Measurements from ENCODE around the gene SULT6B1.

SULT6B1 gene

DNA sequence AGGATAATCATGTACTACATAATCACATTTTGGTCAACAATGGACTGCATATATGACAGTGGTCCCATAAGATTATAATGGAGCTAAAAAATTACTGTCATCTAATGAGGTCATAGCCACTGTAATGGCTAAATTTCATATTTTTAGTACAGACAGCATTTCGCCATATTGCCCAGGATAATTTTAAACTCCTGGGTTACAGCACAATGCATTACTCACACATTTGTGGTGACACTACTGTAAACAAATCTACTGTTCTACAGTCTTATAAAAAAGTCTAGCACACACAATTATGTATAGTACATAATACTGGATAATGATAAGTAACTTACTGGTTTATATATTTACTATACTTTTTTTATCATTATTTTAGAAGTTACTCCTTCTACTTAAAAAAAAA is 44.5 kb downstream of the SULT6B1 start:
- no peak for DNase-seq (ENCODE audit: low spot score)
- Histone ChIP-seq H3K4me3 (ENCODE audit: severe bottlenecking) (no peak overlapping the region), H3K9me3 (ENCODE audit: severe bottlenecking) (no peaks in the 10 kb centered on the region), H3K36me3 (ENCODE audit: low read depth) (peaks cover 83% of the 10 kb centered on the region), H3K4me1 (ENCODE audit: insufficient read depth, poor library complexity, severe bottlenecking) (no peaks in the 10 kb centered on the region), H3K27me3 (ENCODE audit: insufficient read depth, poor library complexity, severe bottlenecking) (no peaks in the 10 kb centered on the region), H3K27ac (ENCODE audit: poor library complexity, severe bottlenecking) (no peak overlapping the region)
- TF ChIP-seq, protein P1, sequence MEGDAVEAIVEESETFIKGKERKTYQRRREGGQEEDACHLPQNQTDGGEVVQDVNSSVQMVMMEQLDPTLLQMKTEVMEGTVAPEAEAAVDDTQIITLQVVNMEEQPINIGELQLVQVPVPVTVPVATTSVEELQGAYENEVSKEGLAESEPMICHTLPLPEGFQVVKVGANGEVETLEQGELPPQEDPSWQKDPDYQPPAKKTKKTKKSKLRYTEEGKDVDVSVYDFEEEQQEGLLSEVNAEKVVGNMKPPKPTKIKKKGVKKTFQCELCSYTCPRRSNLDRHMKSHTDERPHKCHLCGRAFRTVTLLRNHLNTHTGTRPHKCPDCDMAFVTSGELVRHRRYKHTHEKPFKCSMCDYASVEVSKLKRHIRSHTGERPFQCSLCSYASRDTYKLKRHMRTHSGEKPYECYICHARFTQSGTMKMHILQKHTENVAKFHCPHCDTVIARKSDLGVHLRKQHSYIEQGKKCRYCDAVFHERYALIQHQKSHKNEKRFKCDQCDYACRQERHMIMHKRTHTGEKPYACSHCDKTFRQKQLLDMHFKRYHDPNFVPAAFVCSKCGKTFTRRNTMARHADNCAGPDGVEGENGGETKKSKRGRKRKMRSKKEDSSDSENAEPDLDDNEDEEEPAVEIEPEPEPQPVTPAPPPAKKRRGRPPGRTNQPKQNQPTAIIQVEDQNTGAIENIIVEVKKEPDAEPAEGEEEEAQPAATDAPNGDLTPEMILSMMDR (IDR thresholded peaks at IDR 0.05; ENCODE audit: poor library complexity, severe bottlenecking), result no peak
- ATAC-seq (ENCODE audit: low read depth), result no peak

- peaks cover 84% of the 10 kb centered on the region for H3K36me3 ChIP-seq (ENCODE audit: low read depth)
- ATAC-seq (ENCODE audit: low read depth), result no peak
- TF ChIP-seq, protein P1 (IDR thresholded peaks at IDR 0.05; ENCODE audit: poor library complexity, severe bottlenecking), result no peak
- no peak for DNase-seq (ENCODE audit: low spot score)
- H3K27me3 ChIP-seq (ENCODE audit: insufficient read depth, poor library complexity, severe bottlenecking), result no peaks in the 10 kb centered on the region
- H3K9me3 ChIP-seq (ENCODE audit: severe bottlenecking), result no peaks in the 10 kb centered on the region
- H3K27ac ChIP-seq (ENCODE audit: poor library complexity, severe bottlenecking), result no peak overlapping the region
- H3K4me1 ChIP-seq (ENCODE audit: insufficient read depth, poor library complexity, severe bottlenecking), result no peaks in the 10 kb centered on the region
- H3K4me3 ChIP-seq (ENCODE audit: severe bottlenecking), result no peak overlapping the region
Observed at GRCh38 chr2:37142546-37142945, 45.9 kb downstream of the SULT6B1 start.

- H3K27me3 ChIP-seq (ENCODE audit: insufficient read depth, poor library complexity, severe bottlenecking), result no peaks in the 10 kb centered on the region
- H3K27ac ChIP-seq (ENCODE audit: poor library complexity, severe bottlenecking), result no peak overlapping the region
- no peak overlapping the region for H3K4me3 ChIP-seq (ENCODE audit: severe bottlenecking)
- H3K36me3 ChIP-seq (ENCODE audit: low read depth), result peaks cover 87% of the 10 kb centered on the region
- TF ChIP-seq, protein P1 (IDR thresholded peaks at IDR 0.05; ENCODE audit: poor library complexity, severe bottlenecking), result no peak
- H3K9me3 ChIP-seq (ENCODE audit: severe bottlenecking), result no peaks in the 10 kb centered on the region
- DNase-seq (ENCODE audit: low spot score) (no peak), ATAC-seq (ENCODE audit: low read depth) (no peak)
- H3K4me1 ChIP-seq (ENCODE audit: insufficient read depth, poor library complexity, severe bottlenecking), result no peaks in the 10 kb centered on the region
Observed at GRCh38 chr2:37132914-37133313, 55.6 kb downstream of the SULT6B1 start.

DNA sequence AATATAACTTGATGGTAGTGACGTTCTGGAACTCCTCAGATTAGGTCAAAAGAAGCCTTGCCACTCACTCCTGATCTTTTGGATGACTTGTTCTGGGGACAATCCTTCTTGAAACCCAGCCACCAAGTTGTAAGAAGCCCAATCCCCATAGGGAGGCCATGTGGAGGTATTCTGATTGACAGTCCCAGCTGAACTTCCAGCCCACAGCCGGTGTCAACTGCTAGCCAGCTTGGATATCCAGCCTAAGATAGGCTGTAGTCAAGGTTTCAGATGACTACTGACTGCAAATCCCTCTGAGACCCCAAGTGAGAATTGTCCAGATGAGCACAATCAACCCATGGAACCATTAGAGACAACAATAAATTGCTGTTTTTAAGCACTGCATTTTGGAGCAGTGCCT is 63.1 kb downstream of the SULT6B1 start:
- DNase-seq (ENCODE audit: low spot score), result no peak
- TF ChIP-seq, protein P1 (IDR thresholded peaks at IDR 0.05; ENCODE audit: poor library complexity, severe bottlenecking), result no peak
- Histone ChIP-seq H3K9me3 (ENCODE audit: severe bottlenecking) (no peaks in the 10 kb centered on the region), H3K4me1 (ENCODE audit: insufficient read depth, poor library complexity, severe bottlenecking) (no peaks in the 10 kb centered on the region), H3K27ac (ENCODE audit: poor library complexity, severe bottlenecking) (no peak overlapping the region), H3K4me3 (ENCODE audit: severe bottlenecking) (no peak overlapping the region), H3K36me3 (ENCODE audit: low read depth) (peaks cover 37% of the 10 kb centered on the region), H3K27me3 (ENCODE audit: insufficient read depth, poor library complexity, severe bottlenecking) (no peaks in the 10 kb centered on the region)
- no peak for ATAC-seq (ENCODE audit: low read depth)

DNA sequence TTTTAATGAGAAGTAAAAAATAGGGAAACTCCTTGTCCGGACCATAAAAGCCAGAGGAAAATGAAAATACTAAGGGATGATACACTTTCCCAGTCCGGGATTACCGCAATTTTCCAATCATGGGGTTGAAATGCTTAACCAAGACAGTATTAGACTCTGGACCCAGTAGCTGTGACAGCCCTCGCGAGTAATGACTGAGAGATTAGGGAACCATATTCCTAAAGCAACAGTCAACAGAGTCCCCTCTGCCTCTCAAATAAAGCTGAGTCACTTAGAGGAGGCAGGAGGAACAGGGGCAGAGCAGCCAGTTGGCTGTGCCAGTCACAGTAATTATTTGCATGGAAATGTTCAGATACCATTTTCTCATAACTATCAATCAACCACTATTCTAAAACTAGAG is 69.3 kb downstream of the SULT6B1 start:
- H3K4me3 ChIP-seq (ENCODE audit: severe bottlenecking), result no peak overlapping the region
- DNase-seq (ENCODE audit: low spot score), result no peak
- H3K27ac ChIP-seq (ENCODE audit: poor library complexity, severe bottlenecking), result no peak overlapping the region
- H3K9me3 ChIP-seq (ENCODE audit: severe bottlenecking), result no peaks in the 10 kb centered on the region
- peaks cover 45% of the 10 kb centered on the region for H3K36me3 ChIP-seq (ENCODE audit: low read depth)
- no peaks in the 10 kb centered on the region for H3K27me3 ChIP-seq (ENCODE audit: insufficient read depth, poor library complexity, severe bottlenecking)
- TF ChIP-seq, protein P1 (IDR thresholded peaks at IDR 0.05; ENCODE audit: poor library complexity, severe bottlenecking), result no peak
- H3K4me1 ChIP-seq (ENCODE audit: insufficient read depth, poor library complexity, severe bottlenecking), result no peaks in the 10 kb centered on the region
- no peak for ATAC-seq (ENCODE audit: low read depth)

Data from RWPE2 (cell line).